ACC112 (cell line): ENCODE results near the gene NFIA.

Experiments
- H2AFZ ChIP-seq: fragments of 200-600 bp; sonication (generic); one replicate; pipeline ENCODE4 v1.6.0; 2017; ENCODE audit warnings: antibody characterized with exemption, low read length; ENCODE audit not compliant: unreplicated experiment
- H3K27ac ChIP-seq: fragments of 200-600 bp; sonication (generic); 2 replicates; pipeline ENCODE4 v1.5.1; 2014; ENCODE audit warnings: low read depth, mild to moderate bottlenecking, antibody characterized with exemption, low read length, moderate library complexity
- H3K27me3 ChIP-seq: fragments of 200-600 bp; sonication (generic); 2 replicates; pipeline ENCODE4 v1.6.1; 2014; ENCODE audit warnings: mild to moderate bottlenecking, antibody characterized with exemption, low read length, moderate library complexity, mixed read lengths; ENCODE audit not compliant: insufficient read depth
- H3K36me3 ChIP-seq: fragments of 200-600 bp; sonication (generic); 2 replicates; pipeline ENCODE4 v1.6.1; 2016; ENCODE audit warnings: mild to moderate bottlenecking, antibody characterized with exemption, low read length, moderate library complexity, mixed read lengths; ENCODE audit not compliant: insufficient read depth
- H3K4me1 ChIP-seq: fragments of 200-600 bp; sonication (generic); one replicate; pipeline ENCODE4 v1.6.1; 2016; ENCODE audit warnings: low read length, mixed read lengths; ENCODE audit not compliant: insufficient read depth, unreplicated experiment, control insufficient read depth
- H3K4me3 ChIP-seq: fragments of 200-600 bp; sonication (generic); 2 replicates; pipeline ENCODE4 v1.5.1; 2014; ENCODE audit warnings: mild to moderate bottlenecking, low read depth, low read length
- H3K79me2 ChIP-seq: fragments of 200-600 bp; sonication (generic); one replicate; pipeline ENCODE4 v1.6.0; 2016; ENCODE audit warnings: low read length; ENCODE audit not compliant: control insufficient read depth, unreplicated experiment, insufficient read depth

NFIA gene

DNA sequence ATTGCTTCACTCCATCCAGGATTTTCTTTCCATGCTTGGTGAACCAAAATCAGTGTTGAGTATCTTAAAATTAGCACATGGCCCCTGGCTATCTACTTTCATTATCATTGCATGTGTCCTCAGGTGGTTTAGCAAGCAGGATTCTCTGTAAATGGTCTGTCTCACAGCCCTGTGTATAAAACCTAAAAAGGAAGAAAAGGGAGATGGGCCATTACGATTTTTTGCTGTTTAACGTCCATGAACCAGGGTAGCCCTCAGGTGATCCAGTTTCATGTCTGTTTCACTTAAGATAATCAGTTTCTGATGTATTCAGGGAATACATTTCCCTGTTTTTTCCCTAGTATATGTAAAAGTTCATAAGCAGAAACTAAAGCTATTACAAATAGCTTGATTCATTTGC, 238.2 kb downstream of the NFIA start:
- H3K27me3 ChIP-seq: no peaks in the 10 kb centered on the region
- no peak overlapping the region for H3K4me3 ChIP-seq
- no peak overlapping the region for H3K27ac ChIP-seq
- no peaks in the 10 kb centered on the region for H3K36me3 ChIP-seq
- H3K4me1 ChIP-seq: peaks cover 41% of the 10 kb centered on the region
- H3K79me2 ChIP-seq: peaks cover 17% of the 10 kb centered on the region
- H2AFZ ChIP-seq: no peak overlapping the region

DNA sequence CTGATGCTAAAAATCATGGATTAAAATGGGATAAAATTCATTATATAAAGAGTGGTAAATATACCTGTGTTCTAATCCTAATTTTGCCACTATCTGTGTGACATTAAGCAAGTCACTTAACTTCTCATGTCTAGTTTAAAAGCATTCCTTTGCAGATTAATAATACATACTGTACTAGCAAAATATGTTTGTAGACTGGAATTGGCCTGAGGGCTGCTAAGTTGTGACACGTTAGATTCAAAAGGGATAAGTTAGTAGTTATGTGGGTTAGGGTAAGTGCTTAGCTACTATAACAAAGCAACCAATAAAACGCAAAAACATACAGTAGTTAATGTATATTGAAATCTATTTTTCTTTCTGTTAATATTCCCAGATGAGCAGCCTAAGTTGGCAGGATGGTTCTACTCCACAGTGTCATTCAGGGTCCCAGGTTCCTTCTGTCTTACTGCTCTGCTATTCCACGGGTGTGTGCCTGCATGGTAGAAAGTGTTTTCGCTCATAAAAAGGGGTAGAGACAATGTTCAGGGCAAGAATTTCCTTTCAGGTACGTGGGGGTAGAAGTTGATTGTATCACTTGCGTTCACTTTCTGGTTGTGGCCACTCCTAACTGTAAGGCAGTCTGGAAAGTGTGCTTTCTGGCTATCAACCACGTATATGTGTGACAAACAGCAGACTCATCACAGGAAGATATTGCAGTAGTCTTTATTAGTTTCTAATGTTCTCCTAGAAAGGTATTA, 239.8 kb downstream of the NFIA start:
- Histone ChIP-seq H3K27ac (no peak overlapping the region; the same call in 1 of the 2 replicates), H3K27me3 (no peaks in the 10 kb centered on the region), H3K4me1 (peaks cover 36% of the 10 kb centered on the region), H3K79me2 (peaks cover 17% of the 10 kb centered on the region), H2AFZ (no peak overlapping the region), H3K4me3 (no peak overlapping the region), H3K36me3 (no peaks in the 10 kb centered on the region)

DNA sequence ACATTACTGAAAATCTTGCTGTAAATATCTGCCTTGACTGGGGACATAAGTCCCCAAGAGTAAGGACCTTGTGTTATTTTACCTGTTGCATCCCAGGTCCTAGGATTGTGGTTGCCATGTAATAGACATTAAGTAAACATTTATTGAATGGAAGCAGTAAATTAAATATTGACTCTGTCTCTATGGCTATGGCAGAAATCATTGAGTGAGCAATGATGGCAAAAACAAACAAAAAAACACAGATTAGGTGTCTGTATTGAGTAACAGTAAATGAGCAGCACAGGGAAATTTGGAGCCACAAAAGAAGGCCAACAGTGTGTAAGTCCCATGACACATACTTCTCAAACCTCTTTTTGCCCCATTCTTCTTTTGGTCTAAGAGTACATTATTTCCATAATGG, 240.4 kb downstream of the NFIA start:
- Histone ChIP-seq H2AFZ (no peak overlapping the region), H3K27ac (peak overlapping the region; percentile 15; the same call in 1 of the 2 replicates), H3K79me2 (peaks cover 17% of the 10 kb centered on the region), H3K36me3 (no peaks in the 10 kb centered on the region), H3K4me1 (peaks cover 32% of the 10 kb centered on the region), H3K4me3 (no peak overlapping the region), H3K27me3 (no peaks in the 10 kb centered on the region)

DNA sequence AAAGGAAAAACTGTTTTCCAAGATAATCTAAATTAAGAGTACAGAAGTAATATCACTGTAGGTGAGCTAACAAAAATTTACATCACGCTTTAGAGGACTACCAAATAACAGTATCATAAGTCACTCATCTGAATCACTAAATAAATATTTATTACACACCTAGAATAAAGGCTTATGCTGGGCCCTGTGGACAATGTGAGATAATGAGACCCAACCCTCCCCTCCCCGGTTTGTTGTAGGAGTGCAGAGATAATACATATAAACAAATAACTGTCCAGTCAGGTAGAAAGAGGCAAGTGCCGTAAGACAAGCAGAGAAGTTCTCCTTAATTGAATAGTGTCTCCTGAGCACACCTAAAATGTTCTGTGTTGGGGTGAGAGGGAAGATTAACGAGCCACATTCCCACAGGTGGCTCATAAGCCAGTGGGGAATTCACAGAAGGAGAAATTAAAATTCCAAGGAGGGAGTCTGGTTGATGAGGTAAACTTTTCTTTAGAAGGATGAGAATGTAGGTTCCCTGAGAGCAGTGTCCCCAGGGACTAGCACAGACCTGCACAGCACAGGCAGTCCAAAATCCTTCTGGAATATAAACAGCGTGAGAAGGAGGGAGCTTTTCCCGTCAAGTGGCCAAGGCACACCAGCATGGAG, 241.4 kb downstream of the NFIA start:
- H3K27ac ChIP-seq: no peak overlapping the region
- H3K4me3 ChIP-seq: no peak overlapping the region
- no peaks in the 10 kb centered on the region for H3K36me3 ChIP-seq
- peaks cover 17% of the 10 kb centered on the region for H3K79me2 ChIP-seq
- no peaks in the 10 kb centered on the region for H3K27me3 ChIP-seq
- peaks cover 25% of the 10 kb centered on the region for H3K4me1 ChIP-seq
- H2AFZ ChIP-seq: no peak overlapping the region

DNA sequence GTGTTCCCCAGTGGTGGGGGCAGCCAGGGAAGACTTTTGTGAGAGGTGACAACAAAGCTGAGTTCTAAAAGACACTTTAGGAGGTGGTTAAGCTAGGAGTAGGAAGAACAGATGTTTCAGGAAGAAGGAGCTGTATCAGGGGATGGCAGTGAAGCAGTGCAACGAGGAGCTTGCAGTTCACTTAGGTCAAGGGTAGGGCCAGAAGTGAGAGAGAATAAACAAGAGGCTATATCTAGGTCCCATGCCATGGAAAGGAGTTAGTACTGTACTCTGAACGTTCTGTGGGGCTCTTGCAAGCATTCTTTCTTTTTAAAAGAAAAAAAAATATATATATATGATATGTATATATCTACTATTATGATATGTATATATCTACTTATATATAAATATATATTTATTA, 244.4 kb downstream of the NFIA start:
- H3K27me3 ChIP-seq: no peaks in the 10 kb centered on the region
- no peak overlapping the region for H3K27ac ChIP-seq
- no peaks in the 10 kb centered on the region for H3K36me3 ChIP-seq
- H3K4me3 ChIP-seq: no peak overlapping the region
- H3K4me1 ChIP-seq: peaks cover 10% of the 10 kb centered on the region
- peaks cover 7% of the 10 kb centered on the region for H3K79me2 ChIP-seq
- no peak overlapping the region for H2AFZ ChIP-seq

DNA sequence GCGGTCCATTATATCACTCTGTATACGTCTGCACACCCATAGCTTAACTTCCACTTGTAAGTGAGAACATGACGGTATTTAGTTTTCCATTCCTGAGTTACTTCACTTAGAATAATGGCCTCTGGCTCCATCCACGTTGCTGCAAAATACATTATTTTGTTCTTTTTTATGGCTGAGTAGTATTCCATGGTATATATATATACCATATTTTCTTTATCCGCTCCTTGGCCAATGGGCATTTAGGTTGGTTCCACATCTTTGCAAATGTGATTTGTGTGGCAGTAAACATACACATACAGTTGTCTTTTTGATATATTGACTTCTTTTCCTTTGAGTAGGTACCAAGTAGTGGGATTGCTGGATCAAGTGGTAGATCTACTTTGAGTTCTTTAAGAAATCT, 245.1 kb downstream of the NFIA start:
- no peak overlapping the region for H3K4me3 ChIP-seq
- peaks cover 5% of the 10 kb centered on the region for H3K79me2 ChIP-seq
- H3K4me1 ChIP-seq: peaks cover 10% of the 10 kb centered on the region
- no peaks in the 10 kb centered on the region for H3K36me3 ChIP-seq
- no peak overlapping the region for H3K27ac ChIP-seq
- no peaks in the 10 kb centered on the region for H3K27me3 ChIP-seq
- H2AFZ ChIP-seq: no peak overlapping the region

DNA sequence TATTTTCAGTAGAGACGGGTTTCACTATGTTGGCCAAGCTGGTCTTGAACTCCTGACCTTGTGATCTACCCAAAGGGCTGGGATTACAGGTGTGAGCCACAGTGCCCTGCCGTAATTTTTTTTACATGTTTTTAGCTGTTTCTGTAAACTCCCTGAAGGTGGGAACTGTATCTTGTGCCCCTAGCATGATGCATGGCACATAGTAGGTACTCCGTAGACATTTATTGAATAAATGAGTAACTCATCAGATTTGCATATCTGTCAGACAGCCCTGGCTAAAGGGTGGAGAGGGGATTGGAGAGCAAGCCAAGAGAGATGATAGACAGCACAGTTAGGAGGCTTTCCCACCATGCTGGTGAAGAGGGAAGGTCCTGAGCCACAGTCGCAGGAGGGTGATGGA, 247.2 kb downstream of the NFIA start:
- H3K27ac ChIP-seq: no peak overlapping the region
- H3K36me3 ChIP-seq: no peaks in the 10 kb centered on the region
- H3K4me3 ChIP-seq: no peak overlapping the region
- peaks cover 3% of the 10 kb centered on the region for H3K4me1 ChIP-seq
- peaks cover 4% of the 10 kb centered on the region for H3K79me2 ChIP-seq
- H2AFZ ChIP-seq: no peak overlapping the region
- no peaks in the 10 kb centered on the region for H3K27me3 ChIP-seq

DNA sequence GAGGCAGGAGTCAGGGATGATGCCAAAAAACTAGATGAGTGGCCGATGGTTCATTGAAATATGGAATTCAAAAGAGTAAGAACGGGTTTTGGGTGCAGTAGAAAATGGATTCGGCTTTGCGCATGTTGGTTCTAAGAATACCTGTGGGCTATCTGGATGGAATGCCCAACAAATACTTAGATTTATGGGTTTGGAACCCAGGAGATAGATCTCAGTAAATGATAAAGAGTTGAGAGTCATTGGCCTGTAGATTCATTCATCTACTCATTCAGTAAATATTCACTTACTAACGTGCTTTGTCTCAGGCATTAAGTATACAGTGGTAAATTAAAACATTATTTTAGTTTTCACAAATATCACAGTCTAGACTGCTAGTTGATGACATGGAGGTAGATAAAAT, 247.7 kb downstream of the NFIA start:
- H2AFZ ChIP-seq: no peak overlapping the region

DNA sequence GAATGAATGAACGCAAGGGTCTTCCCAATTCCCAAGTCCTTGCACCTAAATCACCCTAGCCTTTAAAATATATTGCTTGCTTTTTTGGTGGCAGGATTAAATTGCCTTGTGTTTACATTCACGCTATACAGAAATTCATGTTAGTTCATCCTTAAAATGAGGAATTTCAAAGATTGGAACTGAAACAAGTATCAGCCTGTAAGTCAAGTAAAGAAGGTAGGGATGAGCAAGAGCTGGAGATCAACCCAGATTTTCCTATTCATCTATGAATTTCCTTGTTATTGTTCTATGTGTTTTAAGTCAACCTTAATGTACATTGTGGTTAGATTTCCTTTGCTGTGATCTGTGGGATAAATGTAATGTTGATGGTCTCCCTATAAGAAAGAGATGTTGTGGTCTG, 248.2 kb downstream of the NFIA start:
- Histone ChIP-seq H3K4me3 (no peak overlapping the region), H3K79me2 (peaks cover 4% of the 10 kb centered on the region), H3K36me3 (no peaks in the 10 kb centered on the region), H3K27ac (no peak overlapping the region), H2AFZ (no peak overlapping the region), H3K4me1 (no peaks in the 10 kb centered on the region), H3K27me3 (no peaks in the 10 kb centered on the region)

More for the DNA sequence above, 247.7 kb downstream of the NFIA start:
- peaks cover 4% of the 10 kb centered on the region for H3K79me2 ChIP-seq
- no peak overlapping the region for H3K27ac ChIP-seq
- no peaks in the 10 kb centered on the region for H3K36me3 ChIP-seq
- no peaks in the 10 kb centered on the region for H3K27me3 ChIP-seq
- H3K4me1 ChIP-seq: peaks cover 3% of the 10 kb centered on the region
- H3K4me3 ChIP-seq: no peak overlapping the region

DNA sequence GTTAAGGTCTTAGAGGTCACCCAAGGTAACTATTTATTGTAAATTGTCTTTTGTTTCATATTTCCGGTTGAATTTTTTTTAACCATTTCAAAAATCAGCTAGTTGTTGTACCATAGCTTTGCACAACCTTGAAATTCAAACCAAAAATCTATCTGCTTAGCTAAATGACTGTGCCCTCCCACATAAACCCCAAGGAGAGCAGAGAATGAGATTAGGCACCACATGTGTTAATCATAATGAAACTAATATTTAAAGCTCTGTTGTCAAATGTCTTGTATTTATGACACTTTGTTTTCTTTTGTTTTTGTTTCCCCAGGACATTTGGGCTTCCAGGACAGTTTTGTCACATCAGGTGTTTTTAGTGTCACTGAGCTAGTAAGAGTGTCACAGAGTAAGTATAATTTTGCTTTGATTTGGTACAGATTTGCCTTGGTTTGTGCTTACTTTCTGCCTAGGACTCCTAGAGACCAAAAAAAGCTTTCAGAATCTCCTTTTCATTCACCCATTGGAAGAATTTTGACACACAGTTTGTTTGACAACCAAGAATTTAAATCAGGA, 249.9 kb downstream of the NFIA start:
- H3K4me1 ChIP-seq: peaks cover 7% of the 10 kb centered on the region
- H3K36me3 ChIP-seq: no peaks in the 10 kb centered on the region
- H3K4me3 ChIP-seq: no peak overlapping the region
- no peak overlapping the region for H3K27ac ChIP-seq
- no peak overlapping the region for H2AFZ ChIP-seq
- H3K27me3 ChIP-seq: no peaks in the 10 kb centered on the region
- peaks cover 4% of the 10 kb centered on the region for H3K79me2 ChIP-seq

DNA sequence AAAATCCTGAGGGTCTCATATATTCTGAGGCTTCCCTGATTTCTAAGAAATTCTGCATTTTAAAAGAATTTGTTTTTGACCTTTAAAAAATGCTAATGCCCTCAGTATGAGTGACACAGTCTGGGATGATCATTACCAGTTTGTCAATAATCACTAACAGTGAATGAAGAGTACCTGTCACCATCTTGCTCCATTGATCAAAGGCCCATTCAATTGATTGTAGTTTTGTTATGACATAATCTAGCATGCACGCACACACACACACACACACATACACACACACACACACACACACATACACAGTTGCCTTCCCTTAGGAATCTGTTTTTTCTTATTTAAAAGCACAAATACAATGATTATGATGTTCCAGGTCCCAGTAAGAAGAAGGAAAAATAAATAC, 250.4 kb downstream of the NFIA start:
- Histone ChIP-seq H3K79me2 (peaks cover 4% of the 10 kb centered on the region), H3K4me1 (peaks cover 12% of the 10 kb centered on the region), H3K36me3 (no peaks in the 10 kb centered on the region), H2AFZ (no peak overlapping the region), H3K27ac (no peak overlapping the region), H3K27me3 (no peaks in the 10 kb centered on the region), H3K4me3 (no peak overlapping the region)
